NCI-H1092 (cell line): Measurements from ENCODE around the gene ANKMY2.
"Not testable (repeated sequence)": the region's sequence is repeated elsewhere in the genome, so short reads cannot be mapped to it uniquely, and the experiment has no call there.

Experiments
- DNase-seq: peaks from one replicate; lab custom pipeline; 2025; lab: John Stamatoyannopoulos, UW

Gene ANKMY2

GRCh38 chr7:16626388-16626787, 19.2 kb downstream of the ANKMY2 start:
- DNase-seq = no peak

DNA sequence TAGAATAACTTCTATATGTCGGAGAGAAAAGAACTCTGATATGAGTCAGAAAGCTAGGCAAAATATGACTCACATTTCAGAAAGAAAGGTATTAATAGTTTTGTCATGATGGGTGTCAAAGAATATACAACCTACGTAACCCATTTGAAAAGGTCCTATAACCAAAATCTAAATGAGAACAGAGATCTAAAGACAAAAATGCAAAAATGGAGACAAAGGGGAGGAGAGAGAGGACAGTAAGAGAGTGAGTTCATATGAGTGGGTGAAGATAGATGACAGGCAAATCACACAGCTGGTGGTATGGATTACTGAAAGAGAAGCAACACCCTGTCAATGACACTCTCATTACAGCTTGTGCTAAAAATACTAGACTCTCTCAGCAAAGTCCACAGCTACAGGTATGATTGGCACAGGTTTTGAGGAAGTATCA, 25.6 kb downstream of the ANKMY2 start:
- DNase-seq = no peak

DNA sequence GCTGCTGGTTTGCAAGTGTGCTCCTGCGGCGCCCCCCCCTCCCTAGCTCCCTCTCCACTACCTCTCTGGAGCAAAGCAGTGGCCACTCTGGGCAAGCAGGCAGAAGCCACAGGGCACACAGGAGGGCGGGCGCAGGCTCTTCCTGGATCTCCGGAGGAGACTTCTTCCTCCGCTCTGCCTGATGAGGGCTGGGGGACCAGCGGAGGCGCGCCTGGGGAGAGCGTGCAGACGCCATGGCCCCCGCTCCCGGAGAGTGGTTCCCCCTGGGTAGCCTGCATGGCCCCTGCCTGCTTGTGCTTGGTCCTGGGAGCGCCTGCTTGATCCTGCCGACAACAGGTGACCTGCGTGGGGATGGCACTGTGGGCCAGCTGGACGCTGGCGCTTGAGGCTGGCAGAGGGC, 29.0 kb downstream of the ANKMY2 start:
- DNase-seq = no peak

DNA sequence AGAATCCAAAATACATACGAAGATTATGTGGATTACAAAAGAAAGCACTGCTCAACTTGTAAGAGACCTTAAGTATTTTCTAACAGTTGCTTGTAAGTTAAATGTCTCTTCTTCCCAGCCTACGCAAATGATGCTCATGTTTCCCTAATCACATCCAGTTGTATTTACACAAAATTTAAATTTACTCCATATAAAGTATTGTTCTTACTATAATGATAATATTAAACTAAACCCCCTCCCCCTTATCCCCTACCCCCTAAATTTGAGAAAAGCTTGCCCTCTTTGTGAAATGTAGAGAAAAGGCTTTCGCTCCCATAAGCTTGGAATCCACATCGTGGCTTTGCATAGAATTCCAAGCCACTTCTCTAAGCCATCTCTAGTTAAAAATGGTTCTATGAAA, 29.4 kb downstream of the ANKMY2 start:
- no peak for DNase-seq

GRCh38 chr7:16615228-16615627, 30.3 kb downstream of the ANKMY2 start:
- DNase-seq = no peak

DNA sequence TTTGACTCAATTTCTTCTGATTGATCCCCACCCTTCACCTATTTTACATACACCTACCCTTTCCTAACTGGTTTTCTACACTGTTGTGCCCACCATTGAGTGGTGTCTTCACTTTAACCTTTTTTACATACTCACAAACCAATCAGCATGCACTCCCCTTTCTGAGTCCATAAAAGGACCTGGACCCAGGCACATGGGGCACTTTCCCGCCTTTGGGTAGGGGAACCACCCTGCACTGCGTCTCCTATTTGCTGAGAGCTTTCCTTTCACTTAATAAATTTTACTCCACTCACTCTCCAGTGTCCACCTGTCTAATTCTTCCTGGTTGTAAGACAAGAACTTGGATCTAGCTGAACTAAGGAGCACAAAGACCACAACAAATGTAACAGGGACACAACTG, 33.8 kb downstream of the ANKMY2 start:
- no peak for DNase-seq

DNA sequence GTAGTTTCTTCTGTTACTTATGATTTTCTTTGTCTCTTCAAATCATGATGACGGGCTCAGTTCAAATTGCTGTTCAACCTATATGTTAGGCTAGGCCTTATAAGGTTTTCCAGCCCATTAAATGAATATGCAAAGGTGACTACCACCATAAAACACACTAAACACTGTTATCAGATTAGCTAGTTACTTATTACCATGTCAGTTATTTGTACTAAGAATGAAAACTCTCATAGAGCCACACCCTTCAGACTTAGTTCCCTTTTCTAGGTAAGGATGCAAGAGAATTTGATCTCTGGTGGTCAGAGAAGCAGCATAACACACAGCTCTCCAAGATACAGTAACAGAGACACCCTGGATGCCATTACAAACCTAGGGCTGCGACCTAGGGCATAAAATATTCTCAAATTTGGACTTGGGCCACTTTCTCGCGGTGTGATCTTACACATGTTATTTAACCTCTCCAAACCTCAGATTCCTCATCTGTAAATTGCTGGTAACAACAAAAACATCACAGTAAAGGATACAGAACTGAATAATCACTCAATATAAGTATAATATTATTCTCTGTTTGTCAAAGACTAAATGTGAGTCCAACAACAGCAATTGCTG, 35.6 kb downstream of the ANKMY2 start:
- no peak for DNase-seq

GRCh38 chr7:16606704-16607103, 38.9 kb downstream of the ANKMY2 start:
- DNase-seq = no peak

DNA sequence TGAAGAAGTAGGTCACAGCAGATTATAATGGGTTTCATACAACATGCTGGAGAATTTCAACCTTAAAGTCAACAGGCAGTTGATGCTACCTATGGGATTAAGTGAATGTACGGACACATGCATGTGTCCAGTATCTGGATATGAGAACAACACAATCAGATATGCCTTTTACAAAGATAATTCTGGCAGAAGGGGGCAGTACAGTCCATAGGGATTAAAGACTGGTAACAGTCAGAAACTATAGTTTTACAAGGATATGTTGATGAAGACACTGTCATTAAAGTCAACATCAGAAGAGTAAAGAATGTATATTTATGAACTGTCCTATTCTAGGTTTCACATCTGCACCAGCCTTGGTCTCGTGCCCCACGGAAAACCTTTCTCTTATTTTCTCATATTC, 41.5 kb downstream of the ANKMY2 start:
- no peak for DNase-seq

DNA sequence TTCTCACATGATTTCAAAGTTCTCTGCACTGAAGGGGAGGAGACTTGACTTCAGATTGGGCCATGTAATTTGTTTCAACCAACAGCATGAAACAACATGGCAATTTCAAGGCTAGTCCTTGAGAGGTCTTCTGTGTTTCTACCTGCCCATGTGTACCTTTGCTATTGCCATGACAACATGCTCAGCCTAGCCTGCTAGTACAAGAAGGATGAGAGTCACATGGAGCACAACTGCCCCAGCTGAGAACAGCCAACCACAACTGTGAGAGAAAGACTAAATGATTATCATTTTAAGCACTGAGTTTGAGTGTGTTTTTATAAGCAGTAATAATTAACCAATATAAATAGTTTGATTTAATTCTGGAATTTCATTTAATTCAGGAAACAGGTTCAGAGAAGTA, 41.9 kb downstream of the ANKMY2 start:
- no peak for DNase-seq

DNA sequence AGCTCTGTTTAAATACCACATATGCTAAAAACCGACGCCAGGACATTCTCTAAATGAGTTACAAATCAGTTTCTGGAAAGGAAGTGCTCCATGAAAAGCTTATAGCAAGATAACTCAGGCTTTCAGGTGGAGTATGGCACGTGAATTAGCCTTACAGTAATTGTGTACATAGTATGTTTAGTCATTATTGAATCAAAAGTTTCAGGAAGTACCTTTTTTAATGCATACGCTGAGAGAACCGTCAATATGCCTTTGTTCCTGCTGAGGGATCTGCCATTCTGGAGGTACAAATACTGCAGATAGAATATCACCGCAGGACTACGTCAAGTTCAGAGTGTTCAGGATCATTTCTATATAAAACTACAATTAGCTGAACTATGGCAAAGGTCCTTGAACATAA, 45.7 kb downstream of the ANKMY2 start:
- no peak for DNase-seq

GRCh38 chr7:16598015-16598414, 47.5 kb downstream of the ANKMY2 start:
- no peak for DNase-seq

DNA sequence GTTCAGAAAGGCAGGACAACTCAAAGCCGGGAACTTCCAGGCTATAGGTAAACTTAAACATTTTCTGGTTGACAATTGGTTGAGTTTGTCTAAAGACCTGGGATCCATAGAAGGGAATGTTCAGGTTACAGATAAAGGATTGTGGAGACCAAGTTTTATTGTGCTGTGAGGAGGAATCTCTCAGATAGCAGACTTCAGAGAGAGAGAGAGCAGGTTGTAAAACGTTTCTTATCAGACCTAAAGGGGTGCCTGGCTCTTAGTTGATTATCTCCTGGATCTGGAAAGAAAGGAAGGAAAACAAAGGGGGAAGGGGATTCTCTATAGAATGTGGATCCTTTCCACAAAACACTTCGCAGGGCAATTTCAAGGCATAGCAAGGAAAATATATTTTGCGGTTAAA, 50.0 kb downstream of the ANKMY2 start:
- not testable (repeated sequence) for DNase-seq

DNA sequence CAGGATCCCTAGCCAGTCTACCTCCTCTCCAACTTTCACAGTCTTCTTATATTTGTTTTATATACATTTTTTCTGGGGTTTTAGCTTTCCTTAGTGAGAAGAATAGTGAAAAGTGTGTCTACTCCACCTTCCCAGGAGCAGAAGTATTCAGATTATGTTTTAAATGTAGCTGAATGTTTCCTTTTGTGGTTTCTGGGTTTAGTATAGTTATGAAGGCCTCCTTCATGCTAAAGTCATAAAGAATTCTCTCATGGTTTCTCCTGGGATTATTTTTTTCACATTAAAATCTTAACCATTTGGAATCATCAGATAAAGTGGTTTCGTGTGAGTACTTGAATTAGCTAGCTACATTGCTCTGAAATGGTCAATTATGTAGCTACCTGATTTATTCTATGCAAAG, 50.9 kb downstream of the ANKMY2 start:
- no peak for DNase-seq

- DNase-seq = no peak
Measured at GRCh38 chr7:16594061-16594460, 51.5 kb downstream of the ANKMY2 start.

- DNase-seq = no peak
Measured at GRCh38 chr7:16592395-16592794, 53.2 kb downstream of the ANKMY2 start.

GRCh38 chr7:16590424-16590823, 55.1 kb downstream of the ANKMY2 start:
- no peak for DNase-seq

DNA sequence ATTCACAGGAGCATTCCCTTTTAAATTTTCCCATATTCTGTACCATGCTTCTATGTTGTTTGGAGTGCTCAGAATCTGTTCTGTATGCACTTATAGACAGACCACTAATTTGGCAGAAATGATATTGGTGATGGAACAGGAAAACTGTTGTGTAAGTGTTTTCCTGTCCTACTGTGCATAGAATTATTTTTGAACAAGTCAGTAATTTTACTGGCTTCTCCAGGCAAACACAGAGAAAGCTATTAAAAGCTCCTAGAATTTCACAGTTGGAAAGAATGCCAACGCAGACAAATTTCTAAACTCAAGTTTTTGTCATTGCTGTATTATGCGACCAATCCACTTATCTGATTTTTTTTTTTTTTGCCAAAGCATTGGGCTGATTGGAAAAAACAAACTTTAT, 55.7 kb downstream of the ANKMY2 start:
- DNase-seq = no peak

- DNase-seq = peak; percentile 43
Measured at GRCh38 chr7:16587790-16588189, 57.8 kb downstream of the ANKMY2 start.

DNA sequence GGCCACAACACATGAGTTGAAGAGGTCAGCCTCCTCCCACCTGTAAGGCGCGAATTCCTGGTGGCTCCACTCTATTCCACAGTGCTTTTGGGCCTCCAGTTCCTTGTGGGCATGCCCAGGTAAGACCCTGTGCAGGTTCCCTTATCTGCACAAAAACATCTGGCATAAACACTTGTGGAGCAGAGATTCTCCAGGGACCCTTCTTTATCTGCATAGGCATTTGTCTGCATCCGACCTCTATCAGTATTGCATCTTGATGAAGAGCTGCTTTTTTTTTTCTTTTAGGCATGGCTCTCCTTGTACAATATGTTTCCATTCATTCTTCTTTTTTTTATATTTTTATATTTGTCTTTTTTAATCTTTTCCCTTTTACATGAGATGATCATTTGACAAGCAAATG, 58.4 kb downstream of the ANKMY2 start:
- DNase-seq = no peak

GRCh38 chr7:16586081-16586874, 59.3 kb downstream of the ANKMY2 start:
- DNase-seq = no peak

- no peak for DNase-seq
Measured at GRCh38 chr7:16585540-16585939, 60.0 kb downstream of the ANKMY2 start.

- DNase-seq = no peak
Measured at GRCh38 chr7:16583834-16584233, 61.7 kb downstream of the ANKMY2 start.

GRCh38 chr7:16581286-16581685, 64.3 kb downstream of the ANKMY2 start:
- no peak for DNase-seq
